Keratinocyte (primary cell): ENCODE data around the gene JTB.

Source experiments
- EZH2 ChIP-seq: IDR thresholded peaks from one replicate; pipeline ENCODE4 v1.6.1; 2012; ENCODE audit warnings: inconsistent platforms, mild to moderate bottlenecking, low read length, moderate library complexity
- TF ChIP-seq, protein P1 (sequence below), 3 experiments: IDR thresholded peaks in 1 of 3; conservative IDR thresholded peaks in 1 of 3; optimal IDR thresholded peaks in 1 of 3; 2 replicates in 2 of 3; 3 replicates in 1 of 3; pipeline versions ENCODE3 to v1.5.1; 2011; ENCODE audit warnings: low read length in 3 of 3, mild to moderate bottlenecking in 3 of 3, moderate library complexity in 2 of 3, control low read depth in 1 of 3, inconsistent platforms in 1 of 3; ENCODE audit not compliant: insufficient read depth in 2 of 3; ENCODE audit errors: extremely low read depth in 1 of 3

DNA sequence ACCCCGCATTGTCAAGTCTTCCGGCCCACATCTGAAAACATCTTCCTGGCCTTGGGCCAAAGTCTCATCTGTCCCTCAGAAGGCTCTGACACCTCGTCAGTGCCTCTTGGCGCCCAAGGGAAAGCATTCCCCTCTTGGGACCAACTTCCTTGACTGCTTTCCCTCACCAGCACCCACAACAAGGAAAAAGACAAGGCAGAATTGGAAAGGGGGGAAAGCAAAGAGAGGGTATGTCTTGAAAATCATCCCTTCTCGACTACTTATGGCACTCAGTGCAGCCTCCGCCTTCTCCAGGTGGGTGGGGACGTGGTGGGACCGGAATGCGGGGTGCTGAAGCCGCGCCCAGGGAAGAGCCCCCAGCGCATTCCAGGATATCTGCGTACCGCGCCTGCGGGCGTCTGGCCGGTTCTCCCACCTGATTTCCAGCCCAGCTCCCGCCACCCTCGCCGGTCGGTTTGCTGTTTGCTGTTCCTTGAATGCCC is 13.6 kb downstream of the JTB start:
- TF ChIP-seq, protein P1, sequence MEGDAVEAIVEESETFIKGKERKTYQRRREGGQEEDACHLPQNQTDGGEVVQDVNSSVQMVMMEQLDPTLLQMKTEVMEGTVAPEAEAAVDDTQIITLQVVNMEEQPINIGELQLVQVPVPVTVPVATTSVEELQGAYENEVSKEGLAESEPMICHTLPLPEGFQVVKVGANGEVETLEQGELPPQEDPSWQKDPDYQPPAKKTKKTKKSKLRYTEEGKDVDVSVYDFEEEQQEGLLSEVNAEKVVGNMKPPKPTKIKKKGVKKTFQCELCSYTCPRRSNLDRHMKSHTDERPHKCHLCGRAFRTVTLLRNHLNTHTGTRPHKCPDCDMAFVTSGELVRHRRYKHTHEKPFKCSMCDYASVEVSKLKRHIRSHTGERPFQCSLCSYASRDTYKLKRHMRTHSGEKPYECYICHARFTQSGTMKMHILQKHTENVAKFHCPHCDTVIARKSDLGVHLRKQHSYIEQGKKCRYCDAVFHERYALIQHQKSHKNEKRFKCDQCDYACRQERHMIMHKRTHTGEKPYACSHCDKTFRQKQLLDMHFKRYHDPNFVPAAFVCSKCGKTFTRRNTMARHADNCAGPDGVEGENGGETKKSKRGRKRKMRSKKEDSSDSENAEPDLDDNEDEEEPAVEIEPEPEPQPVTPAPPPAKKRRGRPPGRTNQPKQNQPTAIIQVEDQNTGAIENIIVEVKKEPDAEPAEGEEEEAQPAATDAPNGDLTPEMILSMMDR (optimal IDR thresholded peaks at IDR 0.05 in 1 of 3, IDR thresholded peaks at IDR 0.05 in 1 of 3, conservative IDR thresholded peaks at IDR 0.05 in 1 of 3; ENCODE audit: extremely low read depth in 1 of 3, insufficient read depth in 2 of 3, low read length in 3 of 3), result no peak
- no peak for TF ChIP-seq EZH2
